ENCODE data around the gene RAB44. TPM values are rescaled to one million over a fixed set of nuclear protein-coding genes. Genes with fewer than 3 reads are reported as not detected.
A peak's percentile ranks its signal among the peaks of the same experiment; 100 is the strongest.

Gene RAB44
- total RNA-seq, 1 donor from 2014 or later, result 0.20 TPM

- Mint-ChIP-seq H3K27me3 (peaks cover 6% of the 10 kb centered on the region), H3K27ac (no peak overlapping the region)
- ATAC-seq (ENCODE audit: low read depth), result no peak
Observed at GRCh38 chr6:36663504-36664446, 33.9 kb upstream of the RAB44 start.

GRCh38 chr6:36665180-36665579 is 32.4 kb upstream of the RAB44 start:
- peaks cover under 1% of the 10 kb centered on the region for H3K27me3 Mint-ChIP-seq
- CTCF ChIA-PET, result no interaction called here
- ATAC-seq (ENCODE audit: low read depth), result no peak
- H3K4me3 Mint-ChIP-seq, result no peak overlapping the region
- POLR2A ChIA-PET, result interaction anchor here (1.5 kb wide), 1 partner anchor 13 kb away, joined by 5 read pairs; the partner anchor contains the start of gene CDKN1A
- no peak for DNase-seq
- no peaks in the 10 kb centered on the region for H3K36me3 Mint-ChIP-seq (ENCODE audit: low read depth)
- H3K4me1 Mint-ChIP-seq, result peaks cover 38% of the 10 kb centered on the region
- no peak for TF ChIP-seq CTCF (IDR thresholded peaks at IDR 0.05)
- H3K9me3 Mint-ChIP-seq, result no peaks in the 10 kb centered on the region
- intact Hi-C loops (cut with micrococcal nuclease), result loop anchor here (2.0 kb wide), 1 partner anchor 14 kb away; no protein-coding TSS in a partner anchor
- no peak overlapping the region for H3K27ac Mint-ChIP-seq

More at GRCh38 chr6:36663504-36664446, 33.9 kb upstream of the RAB44 start:
- H3K4me1 Mint-ChIP-seq, result peaks cover 42% of the 10 kb centered on the region
- H3K4me3 Mint-ChIP-seq, result no peak overlapping the region
- no peak for TF ChIP-seq CTCF (IDR thresholded peaks at IDR 0.05)
- no peaks in the 10 kb centered on the region for H3K9me3 Mint-ChIP-seq
- ChIA-PET CTCF (interaction anchor here (1.0 kb wide), 1 partner anchor 38 kb away, joined by 3 read pairs; no protein-coding TSS in a partner anchor), POLR2A (interaction anchor here (0.7 to 1.5 kb wide), 3 partner anchors 13 to 82 kb away, joined by 3 to 5 read pairs (median 4); partner anchors contain the start of gene CDKN1A)
- no peaks in the 10 kb centered on the region for H3K36me3 Mint-ChIP-seq (ENCODE audit: low read depth)
- no peak for DNase-seq
- intact Hi-C loops (cut with micrococcal nuclease), result loop anchor here (2.0 kb wide), 1 partner anchor 13 kb away; no protein-coding TSS in a partner anchor

- Mint-ChIP-seq H3K4me3 (no peak overlapping the region), H3K27ac (no peak overlapping the region), H3K9me3 (no peaks in the 10 kb centered on the region), H3K4me1 (peaks cover 38% of the 10 kb centered on the region), H3K36me3 (ENCODE audit: low read depth) (no peaks in the 10 kb centered on the region), H3K27me3 (no peaks in the 10 kb centered on the region)
- no peak for ATAC-seq (ENCODE audit: low read depth)
- DNase-seq, result no peak
- no peak for TF ChIP-seq CTCF (IDR thresholded peaks at IDR 0.05)
- ChIA-PET CTCF (interaction anchor here (0.7 to 1.4 kb wide), 5 partner anchors 14 to 543 kb away, joined by 3 to 6 read pairs (median 3); no protein-coding TSS in a partner anchor), POLR2A (interaction anchor here (0.9 kb wide), 1 partner anchor 90 kb away, joined by 4 read pairs; no protein-coding TSS in a partner anchor)
- intact Hi-C loops (cut with micrococcal nuclease), result no loop called here
Observed at GRCh38 chr6:36666287-36666686, 31.3 kb upstream of the RAB44 start.

GRCh38 chr6:36666826-36667591 is 30.6 kb upstream of the RAB44 start:
- intact Hi-C loops (cut with micrococcal nuclease), result no loop called here
- ChIA-PET CTCF (interaction anchor here (0.7 to 1.4 kb wide), 5 partner anchors 13 to 542 kb away, joined by 3 to 6 read pairs (median 3); no protein-coding TSS in a partner anchor), POLR2A (interaction anchor here (0.9 to 1.3 kb wide), 2 partner anchors 11 to 89 kb away, joined by 4 to 10 read pairs; partner anchors contain the start of gene CDKN1A)
- no peaks in the 10 kb centered on the region for H3K27me3 Mint-ChIP-seq
- no peak for TF ChIP-seq CTCF (IDR thresholded peaks at IDR 0.05)
- no peaks in the 10 kb centered on the region for H3K36me3 Mint-ChIP-seq (ENCODE audit: low read depth)
- DNase-seq (no peak), ATAC-seq (ENCODE audit: low read depth) (peak; percentile 18)
- H3K4me1 Mint-ChIP-seq, result peaks cover 38% of the 10 kb centered on the region
- H3K9me3 Mint-ChIP-seq, result no peaks in the 10 kb centered on the region
- no peak overlapping the region for H3K4me3 Mint-ChIP-seq
- no peak overlapping the region for H3K27ac Mint-ChIP-seq

Data from activated B cell treated with CpG ODN at 0.5 μM for 24 hours (primary cell).